ENCODE measurements around the gene FNDC3B.
A peak's percentile ranks its signal among the peaks of the same experiment; 100 is the strongest.

Gene FNDC3B

GRCh38 chr3:172121981-172122380 is 82.6 kb downstream of the FNDC3B start:
- no peak for DNase-seq

GRCh38 chr3:172124271-172124670 is 84.9 kb downstream of the FNDC3B start:
- no peak for DNase-seq

GRCh38 chr3:172125053-172125452 is 85.7 kb downstream of the FNDC3B start:
- DNase-seq = no peak

GRCh38 chr3:172125963-172126457 is 86.6 kb downstream of the FNDC3B start:
- no peak for DNase-seq

- DNase-seq = no peak
Observed at GRCh38 chr3:172126741-172127140, 87.4 kb downstream of the FNDC3B start.

- no peak for DNase-seq
Observed at GRCh38 chr3:172127141-172127540, 87.8 kb downstream of the FNDC3B start.

- no peak for DNase-seq
Observed at GRCh38 chr3:172127929-172128580, 88.7 kb downstream of the FNDC3B start.

GRCh38 chr3:172128858-172129257 is 89.5 kb downstream of the FNDC3B start:
- no peak for DNase-seq

- peak; percentile 88 for DNase-seq
Observed at GRCh38 chr3:172129498-172129849, 90.1 kb downstream of the FNDC3B start.

GRCh38 chr3:172129850-172130716 is 90.7 kb downstream of the FNDC3B start:
- peak; percentile 98 for DNase-seq

GRCh38 chr3:172130717-172131050 is 91.3 kb downstream of the FNDC3B start:
- no peak for DNase-seq

- no peak for DNase-seq
Observed at GRCh38 chr3:172131746-172132145, 92.4 kb downstream of the FNDC3B start.

- DNase-seq = no peak
Observed at GRCh38 chr3:172132159-172132586, 92.8 kb downstream of the FNDC3B start.

GRCh38 chr3:172132721-172133311 is 93.4 kb downstream of the FNDC3B start:
- DNase-seq = peak; percentile 40

- DNase-seq = no peak
Observed at GRCh38 chr3:172133838-172134237, 94.5 kb downstream of the FNDC3B start.

- peak; percentile 91 for DNase-seq
Observed at GRCh38 chr3:172134352-172134751, 95.0 kb downstream of the FNDC3B start.

GRCh38 chr3:172135185-172135584 is 95.8 kb downstream of the FNDC3B start:
- DNase-seq = no peak

- DNase-seq = peak; percentile 91
Observed at GRCh38 chr3:172135820-172136219, 96.4 kb downstream of the FNDC3B start.

- no peak for DNase-seq
Observed at GRCh38 chr3:172136330-172136729, 97.0 kb downstream of the FNDC3B start.

GRCh38 chr3:172137287-172138192 is 98.2 kb downstream of the FNDC3B start:
- DNase-seq = peak; percentile 78

- no peak for DNase-seq
Observed at GRCh38 chr3:172138193-172138537, 98.8 kb downstream of the FNDC3B start.

- DNase-seq = peak; percentile 92
Observed at GRCh38 chr3:172138792-172139507, 99.6 kb downstream of the FNDC3B start.

Measured in inflammatory macrophage treated with lipopolysaccharide for 4 hours (primary cell).